Measurements from ENCODE around the gene AFAP1L1.

Gene AFAP1L1

DNA sequence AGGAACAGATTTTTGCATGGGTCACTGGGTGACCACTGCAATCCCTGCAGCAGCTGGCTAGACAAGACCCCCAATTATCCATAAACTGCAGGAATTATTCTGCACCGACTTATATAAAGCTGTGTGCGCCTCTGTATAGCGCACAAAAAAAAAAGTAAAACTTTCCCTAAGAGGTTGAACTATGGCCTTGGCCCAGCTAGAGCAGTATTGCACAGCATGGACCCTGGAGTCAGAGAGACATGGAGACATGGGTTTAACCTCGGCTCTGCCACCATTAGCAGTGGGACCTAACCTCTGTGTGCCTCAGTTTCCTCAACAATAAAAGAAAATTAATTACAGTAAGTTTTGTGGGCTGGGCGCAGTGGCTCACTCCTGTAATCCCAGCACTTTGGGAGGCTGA is 56.5 kb downstream of the AFAP1L1 start:
- ChIA-PET CTCF (interaction anchor here (1.3 to 12.6 kb wide), 2 partner anchors 10 to 42 kb away, joined by 3 to 152 read pairs; no protein-coding TSS in a partner anchor), POLR2A (no interaction called here)
- DNase-seq (ENCODE audit: extremely low spot score), result no peak
- TF ChIP-seq, protein P1, sequence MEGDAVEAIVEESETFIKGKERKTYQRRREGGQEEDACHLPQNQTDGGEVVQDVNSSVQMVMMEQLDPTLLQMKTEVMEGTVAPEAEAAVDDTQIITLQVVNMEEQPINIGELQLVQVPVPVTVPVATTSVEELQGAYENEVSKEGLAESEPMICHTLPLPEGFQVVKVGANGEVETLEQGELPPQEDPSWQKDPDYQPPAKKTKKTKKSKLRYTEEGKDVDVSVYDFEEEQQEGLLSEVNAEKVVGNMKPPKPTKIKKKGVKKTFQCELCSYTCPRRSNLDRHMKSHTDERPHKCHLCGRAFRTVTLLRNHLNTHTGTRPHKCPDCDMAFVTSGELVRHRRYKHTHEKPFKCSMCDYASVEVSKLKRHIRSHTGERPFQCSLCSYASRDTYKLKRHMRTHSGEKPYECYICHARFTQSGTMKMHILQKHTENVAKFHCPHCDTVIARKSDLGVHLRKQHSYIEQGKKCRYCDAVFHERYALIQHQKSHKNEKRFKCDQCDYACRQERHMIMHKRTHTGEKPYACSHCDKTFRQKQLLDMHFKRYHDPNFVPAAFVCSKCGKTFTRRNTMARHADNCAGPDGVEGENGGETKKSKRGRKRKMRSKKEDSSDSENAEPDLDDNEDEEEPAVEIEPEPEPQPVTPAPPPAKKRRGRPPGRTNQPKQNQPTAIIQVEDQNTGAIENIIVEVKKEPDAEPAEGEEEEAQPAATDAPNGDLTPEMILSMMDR (IDR thresholded peaks at IDR 0.05; ENCODE audit: control extremely low read depth, extremely low read depth, low read depth, missing control alignments), result no peak

DNA sequence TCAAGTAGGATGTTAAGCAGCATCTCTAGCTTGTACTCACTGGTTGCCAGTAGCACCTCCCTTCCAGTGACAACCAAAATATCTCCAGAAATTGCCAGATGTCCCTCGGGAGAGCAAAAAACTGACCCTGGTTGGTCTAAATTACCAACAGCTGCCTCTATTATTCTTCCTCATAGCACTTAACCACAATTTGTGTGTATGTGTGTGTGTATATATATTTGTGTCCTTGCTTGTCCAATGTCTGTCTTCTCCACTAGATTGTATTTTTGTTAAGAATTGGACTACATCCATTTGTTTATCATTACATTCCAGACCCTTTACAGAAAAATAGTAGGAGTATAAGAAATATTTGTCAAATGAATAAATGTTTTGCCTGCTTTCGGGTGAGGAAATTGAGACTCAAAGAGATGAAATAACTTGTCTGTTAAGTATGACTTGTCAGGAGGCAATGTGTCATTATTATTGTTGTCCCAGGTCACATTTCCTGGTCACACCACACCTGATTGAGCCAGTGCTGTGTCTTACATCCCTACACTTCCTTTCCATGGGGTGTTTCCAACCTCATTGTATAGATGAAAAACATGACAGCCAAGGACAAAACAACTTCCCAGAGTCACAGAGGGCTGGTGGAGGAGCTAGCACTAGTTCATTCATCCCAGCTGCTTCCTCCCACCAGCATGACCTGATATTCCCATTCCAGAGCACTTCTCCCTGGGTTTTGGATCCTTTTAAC is 62.2 kb downstream of the AFAP1L1 start:
- DNase-seq (ENCODE audit: extremely low spot score), result no peak
- TF ChIP-seq, protein P1 (IDR thresholded peaks at IDR 0.05; ENCODE audit: control extremely low read depth, extremely low read depth, low read depth, missing control alignments), result no peak
- POLR2A ChIA-PET, result no interaction called here
- CTCF ChIA-PET, result interaction anchor here (0.8 to 1.9 kb wide), 8 partner anchors 10 to 101 kb away, joined by 3 to 11 read pairs (median 4); partner anchors contain the start of gene GRPEL2

DNA sequence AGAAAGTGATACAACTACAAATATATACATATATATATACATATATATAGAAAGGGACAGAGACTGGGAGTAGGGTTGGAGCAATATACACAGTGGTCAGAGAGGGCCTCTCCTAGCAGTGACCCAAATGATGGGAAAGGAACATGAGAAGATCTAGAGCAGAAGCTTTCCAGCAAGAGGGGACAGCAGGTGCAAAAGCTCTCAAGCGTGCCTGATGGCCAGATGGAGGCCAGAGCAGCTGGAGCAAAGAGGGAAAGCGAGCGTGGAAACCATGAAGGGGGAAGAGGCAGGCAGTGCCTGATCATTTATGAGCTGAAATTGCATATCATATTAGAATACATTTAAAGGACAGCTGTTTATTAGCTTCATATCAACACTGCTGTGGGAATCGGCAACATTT is 66.1 kb downstream of the AFAP1L1 start:
- DNase-seq (ENCODE audit: extremely low spot score), result no peak
- CTCF ChIA-PET, result interaction anchor here (0.8 to 3.6 kb wide), 6 partner anchors 10 to 34 kb away, joined by 3 to 11 read pairs (median 3); no protein-coding TSS in a partner anchor
- TF ChIP-seq, protein P1 (IDR thresholded peaks at IDR 0.05; ENCODE audit: control extremely low read depth, extremely low read depth, low read depth, missing control alignments), result no peak
- POLR2A ChIA-PET, result no interaction called here

DNA sequence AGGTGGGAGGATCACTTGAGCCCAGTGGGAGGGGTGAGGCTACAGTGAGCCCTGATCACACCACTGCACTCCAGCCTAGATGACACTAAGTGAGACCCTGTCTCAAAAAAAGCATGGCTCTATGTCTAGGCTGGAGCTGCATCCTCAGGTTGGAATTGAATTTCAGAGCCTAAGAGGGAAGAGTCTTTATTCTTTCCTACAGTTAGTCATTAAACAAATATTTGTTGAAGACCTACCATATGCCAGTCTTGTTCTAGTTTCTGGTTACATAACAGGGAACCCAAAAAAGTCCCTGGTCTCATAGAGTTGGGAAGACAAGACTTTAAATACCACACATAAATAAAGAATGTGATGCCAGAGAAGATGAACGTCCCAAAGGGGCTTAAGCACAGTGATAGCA is 66.7 kb downstream of the AFAP1L1 start:
- POLR2A ChIA-PET, result no interaction called here
- TF ChIP-seq, protein P1 (IDR thresholded peaks at IDR 0.05; ENCODE audit: control extremely low read depth, extremely low read depth, low read depth, missing control alignments), result no peak
- DNase-seq (ENCODE audit: extremely low spot score), result no peak
- CTCF ChIA-PET, result interaction anchor here (0.8 to 3.6 kb wide), 6 partner anchors 10 to 33 kb away, joined by 3 to 11 read pairs (median 3); no protein-coding TSS in a partner anchor

DNA sequence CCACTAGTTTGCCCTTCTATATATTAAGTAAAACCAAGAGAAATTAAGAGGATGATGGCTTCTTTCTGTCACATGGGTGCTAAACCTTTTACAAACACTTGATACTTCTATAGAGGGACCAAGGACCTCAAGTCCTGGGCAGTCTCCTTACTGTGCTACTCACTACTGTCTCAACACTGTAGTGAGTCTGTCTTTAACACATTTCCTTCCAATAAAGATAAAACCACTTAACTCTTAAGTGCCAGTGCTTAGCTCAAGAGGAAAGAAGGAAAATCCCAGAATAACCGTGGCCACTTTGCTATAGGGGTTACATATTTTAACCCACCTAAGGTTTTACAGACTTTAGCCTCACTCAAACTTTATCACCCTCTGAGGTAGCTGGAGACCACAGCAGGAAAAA is 69.3 kb downstream of the AFAP1L1 start:
- POLR2A ChIA-PET, result no interaction called here

DNA sequence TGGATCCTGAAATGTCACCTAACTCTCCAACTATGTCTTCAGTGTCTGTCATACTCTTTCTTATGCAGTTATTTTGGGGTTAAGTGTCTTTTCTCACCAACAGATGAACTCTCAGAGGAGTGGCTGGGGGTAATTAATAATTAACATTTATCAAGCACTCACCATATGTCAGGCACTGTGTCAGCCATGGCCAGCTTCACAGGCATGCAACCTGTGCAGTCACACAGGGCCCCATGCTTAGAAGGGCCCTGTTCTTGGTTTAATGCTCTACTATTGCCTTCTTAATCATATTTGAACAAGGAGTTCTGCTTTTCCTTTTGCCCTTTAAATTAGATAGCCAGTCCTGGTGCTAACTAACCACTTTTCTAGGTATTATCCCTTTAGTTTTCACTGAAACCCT is 70.2 kb downstream of the AFAP1L1 start:
- no peak for DNase-seq (ENCODE audit: extremely low spot score)
- POLR2A ChIA-PET, result interaction anchor here (0.5 kb wide), 1 partner anchor 612 kb away, joined by 3 read pairs; no protein-coding TSS in a partner anchor
- CTCF ChIA-PET, result interaction anchor here (1.8 to 3.6 kb wide), 2 partner anchors 16 to 26 kb away, joined by 6 to 19 read pairs; partner anchors contain the start of gene PCYOX1L
- TF ChIP-seq, protein P1 (IDR thresholded peaks at IDR 0.05; ENCODE audit: control extremely low read depth, extremely low read depth, low read depth, missing control alignments), result no peak

More for the DNA sequence above, 69.3 kb downstream of the AFAP1L1 start:
- no peak for DNase-seq (ENCODE audit: extremely low spot score)
- TF ChIP-seq, protein P1 (IDR thresholded peaks at IDR 0.05; ENCODE audit: control extremely low read depth, extremely low read depth, low read depth, missing control alignments), result no peak
- CTCF ChIA-PET, result interaction anchor here (0.8 to 3.6 kb wide), 7 partner anchors 13 to 224 kb away, joined by 3 to 19 read pairs (median 4); no protein-coding TSS in a partner anchor
